Hematopoietic multipotent progenitor cell treated with erythropoietin and hydrocortisone succinate and interleukin-3 and kit ligand, for 6 days (in vitro differentiated cells): ENCODE measurements around the gene FRS3.

Experiments
- DNase-seq: peaks from one replicate; pipeline ENCODE4 v3.0.0-alpha.2; 2015

The FRS3 gene

GRCh38 chr6:41789390-41789724 is 9.7 kb upstream of the FRS3 start:
- peak; percentile 55 for DNase-seq

- peak; percentile 97 for DNase-seq
These were observed 7.7 kb upstream of the FRS3 start, which contains the start of gene TOMM6 for GRCh38 chr6:41787219-41787917. Gene TOMM6 (plus strand): TSS chr6:41787694. CDS start chr6:41787698, 4 bp downstream.

GRCh38 chr6:41786451-41787218 is 6.9 kb upstream of the FRS3 start:
- DNase-seq, result peak; percentile 89

GRCh38 chr6:41785689-41786450 is 6.2 kb upstream of the FRS3 start:
- DNase-seq, result no peak

GRCh38 chr6:41785254-41785653 is 5.6 kb upstream of the FRS3 start:
- DNase-seq, result no peak

- DNase-seq, result no peak
These were observed 5.0 kb upstream of the FRS3 start for GRCh38 chr6:41784581-41785171.

GRCh38 chr6:41783106-41783780 is 3.5 kb upstream of the FRS3 start:
- DNase-seq, result no peak

GRCh38 chr6:41781366-41781730 is 1.6 kb upstream of the FRS3 start:
- no peak for DNase-seq

GRCh38 chr6:41780551-41781365 is 1.1 kb upstream of the FRS3 start, which contains the start of gene PRICKLE4:
Gene PRICKLE4 (plus strand): TSS chr6:41780782. CDS start chr6:41783474, 2,692 bp downstream.
- DNase-seq, result peak; percentile 62

- DNase-seq, result no peak
These were observed 364 bp downstream of the FRS3 start for GRCh38 chr6:41779336-41779735.

GRCh38 chr6:41778895-41779294 is 805 bp downstream of the FRS3 start:
- DNase-seq, result no peak

- no peak for DNase-seq
These were observed 2.0 kb downstream of the FRS3 start for GRCh38 chr6:41777551-41778285.

- DNase-seq, result no peak
These were observed 4.3 kb downstream of the FRS3 start for GRCh38 chr6:41775293-41775882.

- no peak for DNase-seq
These were observed 4.9 kb downstream of the FRS3 start for GRCh38 chr6:41774841-41775240.

- no peak for DNase-seq
These were observed 8.4 kb downstream of the FRS3 start for GRCh38 chr6:41771058-41771983.

- DNase-seq, result no peak
These were observed 9.2 kb downstream of the FRS3 start for GRCh38 chr6:41770381-41771057.

- DNase-seq, result no peak
These were observed 10.3 kb downstream of the FRS3 start for GRCh38 chr6:41769376-41769775.

GRCh38 chr6:41768545-41769308 is 11.0 kb downstream of the FRS3 start:
- DNase-seq, result peak; percentile 46
